ENCODE data around the gene TOM1L1.
"Not testable (repeated sequence)": the region's sequence is repeated elsewhere in the genome, so short reads cannot be mapped to it uniquely, and the experiment has no call there.

The TOM1L1 gene

DNA sequence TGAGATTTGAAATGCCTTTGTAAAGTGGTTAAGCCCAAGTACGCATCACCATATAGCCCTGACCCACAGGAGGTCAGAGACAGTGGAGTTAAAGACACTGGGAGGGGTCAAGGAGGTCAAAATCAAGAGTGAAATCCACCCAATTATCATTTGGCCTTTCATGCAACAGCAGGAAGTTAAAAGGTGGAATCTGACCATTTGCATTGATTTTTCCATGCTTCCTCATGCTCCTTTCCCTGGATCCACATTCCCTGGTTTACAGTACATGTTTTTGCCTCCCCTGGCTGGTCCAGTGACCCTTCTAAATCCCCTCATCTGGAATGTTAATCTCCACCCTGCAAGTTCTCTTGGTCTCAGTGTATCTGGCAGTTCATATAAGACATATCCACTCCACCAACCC, 36.6 kb upstream of the TOM1L1 start:
- no CpG with 5 or more reads among the region's 1 CpG for WGBS (ENCODE audit: extremely low coverage, insufficient coverage, low lambda C conversion rate)
- Histone ChIP-seq H4K8ac (ENCODE audit: low read depth, low read length) (no peak overlapping the region), H3K27ac (ENCODE audit: low read depth, low read length) (no peak overlapping the region), H3K79me2 (ENCODE audit: control insufficient read depth, insufficient read depth, low read length) (no peaks in the 10 kb centered on the region), H3K4ac (ENCODE audit: low read depth, low read length) (no peak overlapping the region), H3K9ac (ENCODE audit: low read length) (no peak overlapping the region), H3K4me3 (ENCODE audit: low read length) (no peak overlapping the region), H2BK5ac (ENCODE audit: low read length) (no peak overlapping the region), H3K4me1 (ENCODE audit: control insufficient read depth, low read depth, low read length) (peaks cover 2% of the 10 kb centered on the region), H2BK120ac (ENCODE audit: low read depth, low read length) (no peak overlapping the region), H2AK5ac (ENCODE audit: low read length) (no peak overlapping the region), H3K56ac (ENCODE audit: low read length) (no peak overlapping the region), H2BK15ac (replicated peaks; ENCODE audit: low read depth) (no peak overlapping the region), H4K5ac (ENCODE audit: low read length) (no peak overlapping the region), H3K23ac (ENCODE audit: low read length) (no peak overlapping the region), H3K79me1 (ENCODE audit: low read length) (no peaks in the 10 kb centered on the region), H3K4me2 (ENCODE audit: low read length) (no peak overlapping the region), H3K27me3 (ENCODE audit: insufficient read depth, low read length, poor library complexity) (no peaks in the 10 kb centered on the region), H3K36me3 (ENCODE audit: control insufficient read depth, insufficient read depth, low read length) (no peaks in the 10 kb centered on the region), H3K18ac (ENCODE audit: low read length) (no peak overlapping the region)
- no peak for DNase-seq

DNA sequence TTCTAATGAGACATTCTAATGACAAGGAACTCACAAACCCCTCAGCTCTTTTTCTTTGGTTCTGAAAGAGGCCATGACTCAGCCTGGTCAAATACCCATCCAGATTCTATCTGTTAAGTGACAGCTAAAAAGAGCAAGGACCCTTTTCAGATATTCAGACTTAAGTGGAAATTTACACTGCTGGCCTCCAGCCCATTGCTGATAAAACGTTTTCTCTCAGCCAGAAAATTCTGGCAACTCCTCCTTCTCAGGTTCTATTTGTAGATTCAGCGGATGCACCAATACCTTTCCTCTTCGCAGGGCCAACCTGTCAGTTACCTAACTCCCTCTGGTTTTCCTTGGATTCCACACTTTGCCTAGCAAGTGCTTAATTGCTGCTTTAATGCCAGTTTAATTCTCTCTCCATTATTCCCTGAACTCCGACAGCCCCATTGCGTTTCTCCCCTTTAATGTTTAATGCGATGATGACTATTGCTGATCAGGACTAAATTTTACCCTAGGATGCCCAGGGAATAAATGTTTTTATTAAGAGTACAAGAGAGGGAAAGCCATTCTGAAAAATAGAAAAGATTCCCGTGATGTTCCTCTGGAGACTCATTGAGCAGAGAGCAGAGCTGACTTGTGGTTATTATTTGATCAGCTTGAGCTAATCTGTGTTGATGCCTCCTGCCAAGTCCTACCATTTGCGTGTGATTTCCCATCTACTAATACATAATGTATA, 35.9 kb upstream of the TOM1L1 start:
- Histone ChIP-seq H2BK120ac (ENCODE audit: low read depth, low read length) (no peak overlapping the region), H2BK15ac (replicated peaks; ENCODE audit: low read depth) (no peak overlapping the region), H3K4me2 (ENCODE audit: low read length) (no peak overlapping the region), H3K23ac (ENCODE audit: low read length) (no peak overlapping the region), H3K27ac (ENCODE audit: low read depth, low read length) (no peak overlapping the region), H4K5ac (ENCODE audit: low read length) (no peak overlapping the region), H3K9ac (ENCODE audit: low read length) (no peak overlapping the region), H3K79me2 (ENCODE audit: control insufficient read depth, insufficient read depth, low read length) (no peaks in the 10 kb centered on the region), H3K79me1 (ENCODE audit: low read length) (no peaks in the 10 kb centered on the region), H3K4me3 (ENCODE audit: low read length) (no peak overlapping the region), H3K27me3 (ENCODE audit: insufficient read depth, low read length, poor library complexity) (no peaks in the 10 kb centered on the region), H3K36me3 (ENCODE audit: control insufficient read depth, insufficient read depth, low read length) (no peaks in the 10 kb centered on the region), H2BK5ac (ENCODE audit: low read length) (no peak overlapping the region), H3K56ac (ENCODE audit: low read length) (no peak overlapping the region), H3K4me1 (ENCODE audit: control insufficient read depth, low read depth, low read length) (peaks cover 2% of the 10 kb centered on the region), H3K18ac (ENCODE audit: low read length) (peak overlapping the region; percentile 75), H2AK5ac (ENCODE audit: low read length) (no peak overlapping the region), H4K8ac (ENCODE audit: low read depth, low read length) (no peak overlapping the region), H3K4ac (ENCODE audit: low read depth, low read length) (no peak overlapping the region)
- no peak for DNase-seq
- WGBS (ENCODE audit: extremely low coverage, insufficient coverage, low lambda C conversion rate), result no CpG with 5 or more reads among the region's 8 CpGs

DNA sequence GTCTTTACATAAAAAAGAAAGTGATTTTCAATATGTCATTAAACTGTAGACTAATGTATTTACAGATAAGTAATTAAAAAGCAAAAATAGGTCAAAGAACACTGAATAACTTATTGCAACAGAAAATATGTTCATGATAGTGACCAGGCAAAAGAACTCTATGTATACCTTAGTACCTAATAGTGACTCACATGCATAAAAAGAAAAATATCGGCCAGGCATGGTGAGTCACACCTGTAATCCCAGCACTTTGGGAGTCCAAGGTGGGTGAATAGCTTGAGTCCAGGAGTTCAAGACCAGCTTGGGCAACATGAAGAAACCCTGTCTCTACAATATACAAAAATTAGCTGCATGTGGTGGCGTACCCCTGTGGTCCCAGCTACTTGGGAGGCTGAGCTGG, 33.0 kb upstream of the TOM1L1 start:
- Histone ChIP-seq H3K18ac (ENCODE audit: low read length) (no peak overlapping the region), H3K4me1 (ENCODE audit: control insufficient read depth, low read depth, low read length) (no peaks in the 10 kb centered on the region), H3K27ac (ENCODE audit: low read depth, low read length) (no peak overlapping the region), H4K5ac (ENCODE audit: low read length) (no peak overlapping the region), H2AK5ac (ENCODE audit: low read length) (no peak overlapping the region), H2BK15ac (replicated peaks; ENCODE audit: low read depth) (no peak overlapping the region), H3K79me1 (ENCODE audit: low read length) (no peaks in the 10 kb centered on the region), H3K56ac (ENCODE audit: low read length) (no peak overlapping the region), H2BK5ac (ENCODE audit: low read length) (no peak overlapping the region), H3K4me2 (ENCODE audit: low read length) (no peak overlapping the region), H2BK120ac (ENCODE audit: low read depth, low read length) (no peak overlapping the region), H3K27me3 (ENCODE audit: insufficient read depth, low read length, poor library complexity) (no peaks in the 10 kb centered on the region), H3K23ac (ENCODE audit: low read length) (no peak overlapping the region), H3K4ac (ENCODE audit: low read depth, low read length) (no peak overlapping the region), H4K8ac (ENCODE audit: low read depth, low read length) (no peak overlapping the region), H3K4me3 (ENCODE audit: low read length) (no peak overlapping the region), H3K36me3 (ENCODE audit: control insufficient read depth, insufficient read depth, low read length) (no peaks in the 10 kb centered on the region), H3K9ac (ENCODE audit: low read length) (no peak overlapping the region), H3K79me2 (ENCODE audit: control insufficient read depth, insufficient read depth, low read length) (no peaks in the 10 kb centered on the region)
- WGBS (ENCODE audit: extremely low coverage, insufficient coverage, low lambda C conversion rate), result no CpG with 5 or more reads among the region's 2 CpGs
- no peak for DNase-seq

GRCh38 chr17:54870671-54871175, 29.9 kb upstream of the TOM1L1 start:
- Histone ChIP-seq H3K23ac (ENCODE audit: low read length) (no peak overlapping the region), H2AK5ac (ENCODE audit: low read length) (no peak overlapping the region), H3K4me3 (ENCODE audit: low read length) (no peak overlapping the region), H2BK5ac (ENCODE audit: low read length) (no peak overlapping the region), H3K27me3 (ENCODE audit: insufficient read depth, low read length, poor library complexity) (no peaks in the 10 kb centered on the region), H4K8ac (ENCODE audit: low read depth, low read length) (no peak overlapping the region), H3K18ac (ENCODE audit: low read length) (no peak overlapping the region), H3K4me2 (ENCODE audit: low read length) (no peak overlapping the region), H3K27ac (ENCODE audit: low read depth, low read length) (no peak overlapping the region), H3K36me3 (ENCODE audit: control insufficient read depth, insufficient read depth, low read length) (no peaks in the 10 kb centered on the region), H3K56ac (ENCODE audit: low read length) (no peak overlapping the region), H3K79me1 (ENCODE audit: low read length) (no peaks in the 10 kb centered on the region), H3K4me1 (ENCODE audit: control insufficient read depth, low read depth, low read length) (no peaks in the 10 kb centered on the region), H2BK15ac (replicated peaks; ENCODE audit: low read depth) (peak overlapping the region; percentile 19), H4K5ac (ENCODE audit: low read length) (no peak overlapping the region), H3K79me2 (ENCODE audit: control insufficient read depth, insufficient read depth, low read length) (no peaks in the 10 kb centered on the region), H3K9ac (ENCODE audit: low read length) (no peak overlapping the region), H2BK120ac (ENCODE audit: low read depth, low read length) (no peak overlapping the region), H3K4ac (ENCODE audit: low read depth, low read length) (no peak overlapping the region)
- no CpG with 5 or more reads among the region's 1 CpG for WGBS (ENCODE audit: extremely low coverage, insufficient coverage, low lambda C conversion rate)
- no peak for DNase-seq

DNA sequence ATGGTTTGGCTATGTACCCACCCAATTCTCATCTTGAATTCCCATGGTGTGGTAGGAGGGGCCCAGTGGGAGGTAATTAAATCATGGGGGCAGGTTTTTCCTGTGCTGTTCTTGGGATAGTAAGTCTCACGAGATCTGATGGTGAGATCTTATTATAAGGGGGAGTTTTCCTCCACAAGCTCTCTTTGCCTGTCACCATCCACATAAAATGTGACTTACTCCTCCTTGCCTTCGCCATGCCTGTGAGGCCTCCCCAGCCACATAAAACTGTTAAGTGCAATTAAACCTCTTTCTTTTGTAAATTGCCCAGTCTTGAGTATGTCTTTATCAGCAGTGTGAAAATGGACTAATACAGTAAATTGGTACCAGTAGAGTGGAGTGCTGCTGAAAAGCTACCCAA, 24.7 kb upstream of the TOM1L1 start:
- not testable (repeated sequence) for H2BK120ac ChIP-seq (ENCODE audit: low read depth, low read length); H3K4me1 ChIP-seq (ENCODE audit: control insufficient read depth, low read depth, low read length); H3K56ac ChIP-seq (ENCODE audit: low read length); DNase-seq; H4K8ac ChIP-seq (ENCODE audit: low read depth, low read length); H3K4me2 ChIP-seq (ENCODE audit: low read length); H3K9ac ChIP-seq (ENCODE audit: low read length); H2BK15ac ChIP-seq (replicated peaks; ENCODE audit: low read depth); H2BK5ac ChIP-seq (ENCODE audit: low read length); H3K27me3 ChIP-seq (ENCODE audit: insufficient read depth, low read length, poor library complexity); H3K4ac ChIP-seq (ENCODE audit: low read depth, low read length); H3K36me3 ChIP-seq (ENCODE audit: control insufficient read depth, insufficient read depth, low read length); H2AK5ac ChIP-seq (ENCODE audit: low read length); H3K18ac ChIP-seq (ENCODE audit: low read length); H4K5ac ChIP-seq (ENCODE audit: low read length); H3K4me3 ChIP-seq (ENCODE audit: low read length); H3K79me2 ChIP-seq (ENCODE audit: control insufficient read depth, insufficient read depth, low read length); H3K79me1 ChIP-seq (ENCODE audit: low read length); H3K23ac ChIP-seq (ENCODE audit: low read length); H3K27ac ChIP-seq (ENCODE audit: low read depth, low read length)
- WGBS (ENCODE audit: extremely low coverage, insufficient coverage, low lambda C conversion rate), result no CpG with 5 or more reads among the region's 2 CpGs

Measured in mesendoderm (in vitro differentiated cells).